GM19239 (cell line): ENCODE measurements around the gene SRRM5.
A peak's percentile ranks its signal among the peaks of the same experiment; 100 is the strongest.

Experiments
- DNase-seq: peaks from one replicate; pipeline ENCODE4 v3.0.0; 2011; ENCODE audit warnings: low spot score; ENCODE audit not compliant: insufficient read length
- FAIRE-seq: peaks from 2 replicates; lab custom pipeline; 2011; peaks lifted over from hg19 to GRCh38; lab: Jason Lieb, UNC

The SRRM5 gene

DNA sequence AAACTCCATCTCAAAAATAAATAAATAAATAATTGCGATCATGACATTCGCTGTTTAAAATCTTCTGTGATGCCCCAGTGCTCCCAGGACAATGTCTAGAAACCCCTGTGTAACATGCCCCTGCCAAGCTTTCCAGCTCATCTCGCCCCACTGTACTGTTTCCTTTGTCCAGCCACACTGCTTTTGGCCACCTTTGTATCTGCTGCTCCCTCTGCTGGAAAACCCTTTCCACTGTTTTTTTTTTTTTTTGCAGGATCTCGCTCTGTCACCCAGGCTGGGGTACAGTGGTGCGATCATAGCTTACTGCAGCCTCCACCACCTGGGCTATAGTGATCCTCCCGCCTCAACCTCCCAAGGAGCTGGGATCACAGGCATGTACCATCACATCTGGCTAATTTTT lies 50.6 kb downstream of the SRRM5 start:
- FAIRE-seq, result no peak
- no peak for DNase-seq

- DNase-seq, result no peak
- FAIRE-seq, result peak; percentile 44
These were observed 52.1 kb downstream of the SRRM5 start for GRCh38 chr19:43664018-43664417.
